IMR-90 (cell line): ENCODE results near the gene SAXO1. TPM values are rescaled to one million over a fixed set of nuclear protein-coding genes. Genes with fewer than 3 reads are reported as not detected.

Experiments
- ATAC-seq: fragments of 200-7000 bp; cut with Tn5 transposase; 2 replicates; pipeline ENCODE4 v1.9.1; 2020; ENCODE audit warnings: low read depth, mild to moderate bottlenecking, moderate library complexity
- BruUV-seq: library from RNA; stranded (reverse); fragments of 400-500 nt; replicated peaks from 2 replicates; lab custom pipeline; 2021; lab: Mats Ljungman, UMichigan
- CTCF ChIA-PET: fragments of 300-600 bp; formaldehyde crosslinking; extraction: SDS; loops from one replicate; lab custom pipeline; 2021; ENCODE audit warnings: antibody characterized with exemption; lab: Yijun Ruan, JAX
- POLR2A ChIA-PET: fragments of 300-600 bp; sonication (Branson Sonifier 250); formaldehyde crosslinking; loops from one replicate; lab custom pipeline; 2022; ENCODE audit warnings: antibody characterized with exemption; ENCODE audit not compliant: unreplicated experiment; lab: Charles Lee
- DNase-seq: peaks from one replicate; pipeline ENCODE4 v3.0.0; 2013
- H2AFZ ChIP-seq: replicated peaks from 2 replicates; pipeline ENCODE3; 2013; ENCODE audit warnings: low read length, mild to moderate bottlenecking; ENCODE audit not compliant: poor library complexity
- H2AK5ac ChIP-seq: 2 replicates; pipeline ENCODE4 v1.6.1; 2013; ENCODE audit warnings: low read depth, low read length, inconsistent platforms
- H2AK9ac ChIP-seq: replicated peaks from 2 replicates; pipeline ENCODE3; 2013; ENCODE audit warnings: mild to moderate bottlenecking, low read depth, low read length, moderate library complexity; ENCODE audit not compliant: poor library complexity
- H2BK120ac ChIP-seq: 2 replicates; pipeline ENCODE4 v1.6.1; 2013; ENCODE audit warnings: low read depth, low read length, inconsistent platforms
- H2BK15ac ChIP-seq: 3 replicates; pipeline ENCODE4 v1.6.1; 2013; ENCODE audit warnings: low read depth, low read length, inconsistent platforms
- H2BK20ac ChIP-seq: 2 replicates; pipeline ENCODE4 v1.6.1; 2013; ENCODE audit warnings: low read depth, mild to moderate bottlenecking, inconsistent platforms, low read length, moderate library complexity
- H2BK5ac ChIP-seq: 2 replicates; pipeline ENCODE4 v1.6.1; 2013; ENCODE audit warnings: mild to moderate bottlenecking, low read depth, low read length, inconsistent platforms; ENCODE audit not compliant: poor library complexity, severe bottlenecking
- H3K14ac ChIP-seq: replicated peaks from 2 replicates; pipeline ENCODE4 v1.6.1; 2013; ENCODE audit warnings: low read depth, low read length, inconsistent platforms
- H3K18ac ChIP-seq: 2 replicates; pipeline ENCODE4 v1.6.1; 2013; ENCODE audit warnings: low read depth, low read length, control low read depth
- H3K23ac ChIP-seq: 2 replicates; pipeline ENCODE4 v1.6.1; 2013; ENCODE audit warnings: low read depth, low read length, inconsistent platforms
- H3K27ac ChIP-seq: 2 replicates; pipeline ENCODE4 v1.5.1; 2013; ENCODE audit warnings: mild to moderate bottlenecking, control low read depth, low read length; ENCODE audit not compliant: insufficient read depth
- H3K27me3 ChIP-seq: 2 replicates; pipeline ENCODE4 v1.6.1; 2013; ENCODE audit warnings: low read length; ENCODE audit not compliant: control insufficient read depth, insufficient read depth
- H3K36me3 ChIP-seq: 2 replicates; pipeline ENCODE4 v1.6.1; 2013; ENCODE audit warnings: low read length, mixed read lengths; ENCODE audit not compliant: control insufficient read depth, insufficient read depth
- H3K4ac ChIP-seq: 2 replicates; pipeline ENCODE4 v1.6.1; 2013; ENCODE audit warnings: low read depth, low read length, inconsistent platforms
- H3K4me1 ChIP-seq: 2 replicates; pipeline ENCODE4 v1.6.1; 2013; ENCODE audit warnings: low read length, mixed read lengths; ENCODE audit not compliant: control insufficient read depth, insufficient read depth
- H3K4me2 ChIP-seq: 2 replicates; pipeline ENCODE4 v1.6.1; 2013; ENCODE audit warnings: low read depth, mild to moderate bottlenecking, control low read depth, low read length, moderate library complexity
- H3K4me3 ChIP-seq: 2 replicates; pipeline ENCODE4 v1.5.1; 2013; ENCODE audit warnings: low read depth, mild to moderate bottlenecking, control low read depth, low read length, moderate library complexity; ENCODE audit not compliant: insufficient read depth
- H3K56ac ChIP-seq: 2 replicates; pipeline ENCODE4 v1.6.1; 2013; ENCODE audit warnings: low read length, inconsistent platforms; ENCODE audit not compliant: insufficient read depth; ENCODE audit errors: extremely low read depth
- H3K79me1 ChIP-seq, 2 experiments: 2 replicates each; pipeline ENCODE4 v1.6.1; 2013; ENCODE audit warnings: low read length in 2 of 2, inconsistent platforms in 1 of 2, low read depth in 1 of 2
- H3K9ac ChIP-seq: 2 replicates; pipeline ENCODE4 v1.6.1; 2013; ENCODE audit warnings: low read depth, low read length, control low read depth
- H3K9me1 ChIP-seq: 2 replicates; pipeline ENCODE4 v1.6.1; 2013; ENCODE audit warnings: low read length, inconsistent platforms; ENCODE audit not compliant: insufficient read depth
- H3K9me3 ChIP-seq: 2 replicates; pipeline ENCODE4 v1.6.1; 2013; ENCODE audit warnings: low read length; ENCODE audit not compliant: control insufficient read depth, insufficient read depth
- H4K20me1 ChIP-seq: 2 replicates; pipeline ENCODE4 v1.6.1; 2013; ENCODE audit warnings: low read length, inconsistent platforms; ENCODE audit not compliant: insufficient read depth
- H4K5ac ChIP-seq: 2 replicates; pipeline ENCODE4 v1.6.1; 2013; ENCODE audit warnings: mild to moderate bottlenecking, low read depth, low read length, control low read depth
- H4K8ac ChIP-seq, 2 experiments: 2 replicates each; pipeline ENCODE4 v1.6.1; 2013; ENCODE audit warnings: low read depth in 2 of 2, low read length in 2 of 2, control low read depth in 1 of 2, inconsistent platforms in 1 of 2
- H4K91ac ChIP-seq: 2 replicates; pipeline ENCODE4 v1.6.1; 2013; ENCODE audit warnings: low read depth, low read length, inconsistent platforms; ENCODE audit not compliant: insufficient read depth
- CEBPB ChIP-seq: IDR thresholded peaks from 2 replicates; pipeline ENCODE4 v1.6.1; 2012; ENCODE audit warnings: low read depth, low read length, improper control_type of control experiment
- CHD1 ChIP-seq: IDR thresholded peaks from 2 replicates; pipeline ENCODE4 v1.6.1; 2012; ENCODE audit warnings: low read depth, low read length, improper control_type of control experiment
- CTCF ChIP-seq: conservative IDR thresholded peaks from 2 replicates; pipeline ENCODE4 v1.5.1; 2012; ENCODE audit warnings: mild to moderate bottlenecking, low read depth, low read length, improper control_type of control experiment
- FOS ChIP-seq: fragments of 150-350 bp; IDR thresholded peaks from 2 replicates; pipeline ENCODE4 v1.6.1; 2016; ENCODE audit warnings: low read depth, low read length
- MAFK ChIP-seq: IDR thresholded peaks from 2 replicates; pipeline ENCODE4 v1.6.1; 2012; ENCODE audit warnings: low read depth, low read length, improper control_type of control experiment
- MAZ ChIP-seq: IDR thresholded peaks from 2 replicates; pipeline ENCODE4 v1.6.1; 2012; ENCODE audit warnings: low read depth, mild to moderate bottlenecking, low read length, improper control_type of control experiment, moderate library complexity, borderline replicate concordance
- NFE2L2 ChIP-seq: fragments of 150-350 bp; IDR thresholded peaks from 2 replicates; pipeline ENCODE4 v1.6.1; 2016; ENCODE audit warnings: low read depth, mild to moderate bottlenecking, low read length
- POLR2A ChIP-seq: IDR thresholded peaks from 2 replicates; pipeline ENCODE4 v1.6.1; 2012; ENCODE audit warnings: mild to moderate bottlenecking, low read depth, low read length
- RAD21 ChIP-seq: IDR thresholded peaks from 2 replicates; pipeline ENCODE4 v1.6.1; 2012; ENCODE audit warnings: low read length, improper control_type of control experiment
- RCOR1 ChIP-seq: IDR thresholded peaks from 2 replicates; pipeline ENCODE4 v1.6.1; 2012; ENCODE audit warnings: mild to moderate bottlenecking, low read length, improper control_type of control experiment; ENCODE audit not compliant: insufficient replicate concordance
- RFX5 ChIP-seq: IDR thresholded peaks from 2 replicates; pipeline ENCODE4 v1.8.0; 2012; ENCODE audit warnings: low read depth, mild to moderate bottlenecking, low read length, moderate library complexity
- SMC3 ChIP-seq: fragments of 150-350 bp; IDR thresholded peaks from 2 replicates; pipeline ENCODE4 v1.6.1; 2016; ENCODE audit warnings: low read depth, mild to moderate bottlenecking, antibody characterized with exemption, low read length, moderate library complexity
- WGBS, 2 experiments: methylation state at CpG; one replicate each; pipeline versions ENCODE4 v1.1.5 to v1.1.7; 2013; ENCODE audit warnings: missing lambda C conversion rate in 2 of 2; ENCODE audit not compliant: insufficient read length in 1 of 2; ENCODE audit errors: extremely low coverage in 2 of 2; 5-methylcytosine and 5-hydroxymethylcytosine counted together
- dilution Hi-C: fragments of 300-500 bp; cut with HindIII; formaldehyde crosslinking; loops from one replicate; pipeline ENCODE4 v1.14.3; 2018; ENCODE audit warnings: low sequenced_read_pairs; ENCODE audit not compliant: unreplicated experiment
- in situ Hi-C: fragments of 300-500 bp; cut with MboI; formaldehyde crosslinking; loops from 3 replicates; pipeline ENCODE4 v1.14.3; 2019; ENCODE audit warnings: low sequenced_read_pairs, inconsistent platforms, mixed read lengths
- intact Hi-C: fragments of 100-400 bp; cut with micrococcal nuclease; formaldehyde crosslinking; loops from 2 replicates; pipeline ENCODE4 v1.10.0; 2022
- polyA plus RNA-seq, 3 experiments: library from polyadenylated mRNA; depleted of rRNA; stranded (reverse); fragments of >200 nt; gene quantifications; 2 replicates each; pipeline ENCODE4 v1.2.3, GENCODE V29; 2012; ENCODE audit warnings: low replicate concordance in 1 of 3
- total RNA-seq: library from RNA; depleted of rRNA; stranded (reverse); fragments of >200 nt; gene quantifications from 2 replicates; pipeline ENCODE4 v1.2.3, GENCODE V29; 2012
- TF ChIP-seq, protein P1 (sequence below): fragments of 150-350 bp; IDR thresholded peaks from 2 replicates; pipeline ENCODE4 v1.6.1; 2017; ENCODE audit warnings: mild to moderate bottlenecking, antibody characterized with exemption, low read length, low read depth
- TF ChIP-seq, protein P2 (sequence below): fragments of 150-350 bp; IDR thresholded peaks from 2 replicates; pipeline ENCODE4 v1.6.1; 2016; ENCODE audit warnings: low read depth, mild to moderate bottlenecking, low read length, moderate library complexity, borderline replicate concordance

Gene SAXO1
- total and polyA plus RNA-seq, 2 of the 4 experiments (the other 2 are of a cell fraction), result not detected

DNA sequence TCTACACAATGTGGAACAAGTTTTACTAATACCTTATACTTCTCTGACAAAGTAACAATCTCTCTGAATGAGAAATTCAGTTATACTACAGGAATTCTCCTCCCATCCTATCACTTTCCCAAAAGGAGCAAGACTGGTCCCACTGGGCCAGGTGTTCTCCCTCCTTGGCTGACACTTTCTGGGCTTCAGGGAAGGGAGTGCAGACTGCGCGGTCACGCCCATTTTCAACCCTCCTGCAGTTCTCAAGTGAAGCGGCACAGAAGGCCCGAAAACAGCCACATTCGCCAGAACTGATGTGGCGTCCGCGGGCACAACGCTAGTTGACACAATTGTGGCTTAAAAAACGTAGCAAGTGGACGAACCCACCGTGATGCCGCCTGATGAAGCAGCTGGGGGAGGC is 603 bp downstream of the SAXO1 start:
- DNase-seq, result no peak
- ChIA-PET CTCF (no interaction called here), POLR2A (no interaction called here)
- Histone ChIP-seq H4K5ac (no peak overlapping the region), H3K79me1 (no peaks in the 10 kb centered on the region), H3K4me3 (no peak overlapping the region), H2AFZ (peak overlapping the region; percentile 13), H2AK5ac (no peak overlapping the region), H3K27ac (no peak overlapping the region), H3K14ac (no peak overlapping the region), H2BK120ac (no peak overlapping the region), H3K27me3 (no peaks in the 10 kb centered on the region; the same call in none of the 2 replicates), H3K4me2 (no peak overlapping the region), H2BK20ac (no peak overlapping the region), H3K4ac (no peak overlapping the region), H2AK9ac (no peak overlapping the region), H2BK5ac (no peak overlapping the region), H3K23ac (no peak overlapping the region), H4K91ac (no peak overlapping the region), H3K9me3 (no peaks in the 10 kb centered on the region), H2BK15ac (no peak overlapping the region), H3K9me1 (no peaks in the 10 kb centered on the region), H3K56ac (no peak overlapping the region), H4K20me1 (no peaks in the 10 kb centered on the region), H3K18ac (no peak overlapping the region), H3K9ac (no peak overlapping the region), H4K8ac (no peak overlapping the region), H3K4me1 (no peaks in the 10 kb centered on the region), H3K36me3 (no peaks in the 10 kb centered on the region)
- no peak for ATAC-seq
- 60% methylated on average over 6 of the region's 14 CpGs; no CpG with 5 or more reads in 1 of the 2 experiments for WGBS, 2 experiments
- dilution Hi-C loops (no loop called here), in situ Hi-C loops (loop anchor here (5.0 to 25.0 kb wide), 2 partner anchors 1220 to 1495 kb away; no protein-coding TSS in a partner anchor), intact Hi-C loops (no loop called here)
- BruUV-seq, result no TSS peak
- TF ChIP-seq FOS, result no peak
- TF ChIP-seq RAD21, result no peak
- no peak for TF ChIP-seq POLR2A
- no peak for TF ChIP-seq MAZ
- no peak for TF ChIP-seq CHD1
- TF ChIP-seq, protein P1, sequence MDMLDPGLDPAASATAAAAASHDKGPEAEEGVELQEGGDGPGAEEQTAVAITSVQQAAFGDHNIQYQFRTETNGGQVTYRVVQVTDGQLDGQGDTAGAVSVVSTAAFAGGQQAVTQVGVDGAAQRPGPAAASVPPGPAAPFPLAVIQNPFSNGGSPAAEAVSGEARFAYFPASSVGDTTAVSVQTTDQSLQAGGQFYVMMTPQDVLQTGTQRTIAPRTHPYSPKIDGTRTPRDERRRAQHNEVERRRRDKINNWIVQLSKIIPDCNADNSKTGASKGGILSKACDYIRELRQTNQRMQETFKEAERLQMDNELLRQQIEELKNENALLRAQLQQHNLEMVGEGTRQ, result no peak
- TF ChIP-seq SMC3, result no peak
- TF ChIP-seq MAFK, result no peak
- no peak for TF ChIP-seq CEBPB
- TF ChIP-seq RFX5, result no peak
- no peak for TF ChIP-seq RCOR1
- TF ChIP-seq, protein P2, sequence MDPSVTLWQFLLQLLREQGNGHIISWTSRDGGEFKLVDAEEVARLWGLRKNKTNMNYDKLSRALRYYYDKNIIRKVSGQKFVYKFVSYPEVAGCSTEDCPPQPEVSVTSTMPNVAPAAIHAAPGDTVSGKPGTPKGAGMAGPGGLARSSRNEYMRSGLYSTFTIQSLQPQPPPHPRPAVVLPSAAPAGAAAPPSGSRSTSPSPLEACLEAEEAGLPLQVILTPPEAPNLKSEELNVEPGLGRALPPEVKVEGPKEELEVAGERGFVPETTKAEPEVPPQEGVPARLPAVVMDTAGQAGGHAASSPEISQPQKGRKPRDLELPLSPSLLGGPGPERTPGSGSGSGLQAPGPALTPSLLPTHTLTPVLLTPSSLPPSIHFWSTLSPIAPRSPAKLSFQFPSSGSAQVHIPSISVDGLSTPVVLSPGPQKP, result no peak
- TF ChIP-seq CTCF, result no peak
- no peak for TF ChIP-seq NFE2L2
